ENCODE measurements around the gene PPP1R3G. TPM values are rescaled to one million over a fixed set of nuclear protein-coding genes. Genes with fewer than 3 reads are reported as not detected.
"Not testable (repeated sequence)": the region's sequence is repeated elsewhere in the genome, so short reads cannot be mapped to it uniquely, and the experiment has no call there.

Gene PPP1R3G
- total and polyA plus RNA-seq, 2 donors (not counting 1 experiment from before 2014, with no cell fraction given), result 0.72 to 3.3 TPM

DNA sequence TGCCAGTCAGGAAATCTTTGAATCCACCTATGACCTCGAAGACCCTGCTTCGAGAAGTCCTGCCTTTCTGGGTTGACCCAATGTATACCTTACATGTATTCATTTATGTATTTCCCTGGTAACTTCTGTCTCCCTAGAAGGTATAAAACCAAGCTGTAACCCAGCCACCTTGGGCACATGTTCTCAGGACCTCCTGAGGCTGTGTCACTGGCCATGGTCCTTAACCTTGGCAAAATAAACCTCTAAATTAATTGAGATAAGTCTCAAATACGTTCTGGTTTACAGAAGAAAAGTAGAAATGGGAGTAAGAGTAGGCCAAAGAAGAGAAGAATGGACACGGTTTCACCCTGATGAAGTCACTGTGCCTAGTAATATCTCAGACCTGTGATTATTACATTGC, 30.0 kb upstream of the PPP1R3G start:
- Histone ChIP-seq H3K36me3 (ENCODE audit: control insufficient read depth, insufficient read depth, low read length) (no peaks in the 10 kb centered on the region), H3K9me3 (ENCODE audit: control insufficient read depth, insufficient read depth, low read depth, low read length) (no peaks in the 10 kb centered on the region), H3K27me3 (ENCODE audit: control insufficient read depth, insufficient read depth, low read length) (no peaks in the 10 kb centered on the region), H3K4me2 (ENCODE audit: extremely low read depth, insufficient read depth, low read length) (no peak overlapping the region), H3K4me1 (ENCODE audit: control insufficient read depth, extremely low read depth, insufficient read depth, low read length) (peaks cover 2% of the 10 kb centered on the region), H4K20me1 (ENCODE audit: control insufficient read depth, extremely low read depth, insufficient read depth, low read length) (no peaks in the 10 kb centered on the region), H3K27ac (ENCODE audit: insufficient read depth, low read length) (no peak overlapping the region), H3K4me3 (replicated peaks in 1 of 4; ENCODE audit: control extremely low read depth in 1 of 4, insufficient read depth in 1 of 4, low read depth in 3 of 4, low read length in 4 of 4) (no peak overlapping the region), H3K79me2 (ENCODE audit: control insufficient read depth, insufficient read depth, low read length) (no peaks in the 10 kb centered on the region), H3K9ac (ENCODE audit: insufficient read depth, low read length) (no peak overlapping the region), H2AFZ (ENCODE audit: low read length) (no peak overlapping the region)
- no peak for DNase-seq (ENCODE audit: low read depth in 2 of 2)
- TF ChIP-seq CTCF (conservative IDR thresholded peaks at IDR 0.05 in 1 of 2, IDR thresholded peaks at IDR 0.05 in 1 of 2; ENCODE audit: low read depth in 1 of 2, low read length in 2 of 2), result no peak
- no peak for TF ChIP-seq EZH2 (IDR thresholded peaks at IDR 0.05; ENCODE audit: low read length, missing control alignments)

DNA sequence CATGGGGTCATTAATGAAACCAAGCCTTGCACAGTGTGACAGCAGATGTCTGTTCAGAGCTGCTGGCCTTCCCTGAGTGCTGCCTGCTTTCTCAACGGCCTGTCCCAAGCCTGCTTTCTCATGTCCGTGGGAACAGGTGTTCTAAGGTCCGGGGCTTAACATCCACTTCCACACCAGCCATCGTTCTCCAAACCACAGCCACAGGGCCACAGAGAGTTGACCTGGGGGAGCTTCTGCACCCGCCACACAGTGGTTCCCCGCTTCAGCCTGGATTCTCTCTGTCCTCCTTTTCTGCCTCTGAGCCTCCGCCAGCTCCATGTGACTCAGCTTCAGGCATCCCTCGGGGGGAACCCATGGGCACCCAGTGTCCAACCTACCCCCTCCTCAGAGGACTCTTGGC, 26.9 kb upstream of the PPP1R3G start:
- H3K4me1 ChIP-seq (ENCODE audit: control insufficient read depth, extremely low read depth, insufficient read depth, low read length), result peaks cover 2% of the 10 kb centered on the region
- no peaks in the 10 kb centered on the region for H3K9me3 ChIP-seq (ENCODE audit: control insufficient read depth, insufficient read depth, low read depth, low read length)
- no peaks in the 10 kb centered on the region for H3K79me2 ChIP-seq (ENCODE audit: control insufficient read depth, insufficient read depth, low read length)
- no peak overlapping the region for H3K4me3 ChIP-seq (replicated peaks in 1 of 4; ENCODE audit: control extremely low read depth in 1 of 4, insufficient read depth in 1 of 4, low read depth in 3 of 4, low read length in 4 of 4)
- TF ChIP-seq CTCF (conservative IDR thresholded peaks at IDR 0.05 in 1 of 2, IDR thresholded peaks at IDR 0.05 in 1 of 2; ENCODE audit: low read depth in 1 of 2, low read length in 2 of 2) (no peak), EZH2 (IDR thresholded peaks at IDR 0.05; ENCODE audit: low read length, missing control alignments) (no peak)
- H3K27me3 ChIP-seq (ENCODE audit: control insufficient read depth, insufficient read depth, low read length), result no peaks in the 10 kb centered on the region
- no peak overlapping the region for H3K9ac ChIP-seq (ENCODE audit: insufficient read depth, low read length)
- H3K27ac ChIP-seq (ENCODE audit: insufficient read depth, low read length), result no peak overlapping the region
- H3K4me2 ChIP-seq (ENCODE audit: extremely low read depth, insufficient read depth, low read length), result no peak overlapping the region
- H3K36me3 ChIP-seq (ENCODE audit: control insufficient read depth, insufficient read depth, low read length), result no peaks in the 10 kb centered on the region
- H4K20me1 ChIP-seq (ENCODE audit: control insufficient read depth, extremely low read depth, insufficient read depth, low read length), result no peaks in the 10 kb centered on the region
- H2AFZ ChIP-seq (ENCODE audit: low read length), result no peak overlapping the region
- peak in 1 of 2 donors; percentile 7 for DNase-seq (ENCODE audit: low read depth in 2 of 2)

- Histone ChIP-seq H3K36me3 (ENCODE audit: control insufficient read depth, insufficient read depth, low read length) (no peaks in the 10 kb centered on the region), H3K4me3 (replicated peaks in 1 of 4; ENCODE audit: control extremely low read depth in 1 of 4, insufficient read depth in 1 of 4, low read depth in 3 of 4, low read length in 4 of 4) (no peak overlapping the region), H3K9ac (ENCODE audit: insufficient read depth, low read length) (no peak overlapping the region), H3K27ac (ENCODE audit: insufficient read depth, low read length) (no peak overlapping the region), H3K4me1 (ENCODE audit: control insufficient read depth, extremely low read depth, insufficient read depth, low read length) (no peaks in the 10 kb centered on the region), H3K9me3 (ENCODE audit: control insufficient read depth, insufficient read depth, low read depth, low read length) (no peaks in the 10 kb centered on the region), H4K20me1 (ENCODE audit: control insufficient read depth, extremely low read depth, insufficient read depth, low read length) (no peaks in the 10 kb centered on the region), H3K4me2 (ENCODE audit: extremely low read depth, insufficient read depth, low read length) (no peak overlapping the region), H3K79me2 (ENCODE audit: control insufficient read depth, insufficient read depth, low read length) (no peaks in the 10 kb centered on the region), H2AFZ (ENCODE audit: low read length) (no peak overlapping the region), H3K27me3 (ENCODE audit: control insufficient read depth, insufficient read depth, low read length) (no peaks in the 10 kb centered on the region)
- DNase-seq (ENCODE audit: low read depth in 2 of 2), result no peak
- TF ChIP-seq CTCF (conservative IDR thresholded peaks at IDR 0.05 in 1 of 2, IDR thresholded peaks at IDR 0.05 in 1 of 2; ENCODE audit: low read depth in 1 of 2, low read length in 2 of 2) (no peak), EZH2 (IDR thresholded peaks at IDR 0.05; ENCODE audit: low read length, missing control alignments) (no peak)
These were observed 25.9 kb upstream of the PPP1R3G start for GRCh38 chr6:5059036-5059896.

GRCh38 chr6:5060439-5060838, 24.7 kb upstream of the PPP1R3G start:
- H3K9ac ChIP-seq (ENCODE audit: insufficient read depth, low read length); H3K9me3 ChIP-seq (ENCODE audit: control insufficient read depth, insufficient read depth, low read depth, low read length); H2AFZ ChIP-seq (ENCODE audit: low read length); DNase-seq (ENCODE audit: low read depth in 2 of 2); H3K36me3 ChIP-seq (ENCODE audit: control insufficient read depth, insufficient read depth, low read length); H3K4me1 ChIP-seq (ENCODE audit: control insufficient read depth, extremely low read depth, insufficient read depth, low read length); H3K27ac ChIP-seq (ENCODE audit: insufficient read depth, low read length); H4K20me1 ChIP-seq (ENCODE audit: control insufficient read depth, extremely low read depth, insufficient read depth, low read length); H3K4me2 ChIP-seq (ENCODE audit: extremely low read depth, insufficient read depth, low read length); H3K79me2 ChIP-seq (ENCODE audit: control insufficient read depth, insufficient read depth, low read length); H3K4me3 ChIP-seq (replicated peaks in 1 of 4; ENCODE audit: control extremely low read depth in 1 of 4, insufficient read depth in 1 of 4, low read depth in 3 of 4, low read length in 4 of 4); H3K27me3 ChIP-seq (ENCODE audit: control insufficient read depth, insufficient read depth, low read length): not testable (repeated sequence)

Data from fibroblast of lung (primary cell).